Mesodermal cell (in vitro differentiated cells): ENCODE measurements around the gene FAM24A.
"Not testable (repeated sequence)": the region's sequence is repeated elsewhere in the genome, so short reads cannot be mapped to it uniquely, and the experiment has no call there.

Experiments
- H3K27ac ChIP-seq: 2 replicates; pipeline ENCODE4 v1.7.0; 2013; ENCODE audit warnings: mild to moderate bottlenecking, low read depth, low read length, moderate library complexity; ENCODE audit not compliant: severe bottlenecking
- H3K36me3 ChIP-seq: 2 replicates; pipeline ENCODE4 v1.7.1; 2013; ENCODE audit warnings: mild to moderate bottlenecking, low read length, moderate library complexity; ENCODE audit not compliant: control insufficient read depth, insufficient read depth
- H3K4me1 ChIP-seq: one replicate; pipeline ENCODE4 v1.7.1; 2013; ENCODE audit warnings: mild to moderate bottlenecking, low read length; ENCODE audit not compliant: insufficient read depth, control insufficient read depth, poor library complexity, severe bottlenecking
- H3K4me3 ChIP-seq: 2 replicates; pipeline ENCODE4 v1.7.0; 2013; ENCODE audit warnings: low read length, control low read depth, mild to moderate bottlenecking; ENCODE audit not compliant: insufficient read depth, poor library complexity, severe bottlenecking; ENCODE audit errors: extremely low read depth
- H3K9me3 ChIP-seq: 2 replicates; pipeline ENCODE4 v1.7.1; 2013; ENCODE audit warnings: mild to moderate bottlenecking, low read length, moderate library complexity; ENCODE audit not compliant: control insufficient read depth
- WGBS, 2 experiments: methylation state at CpG; one replicate each; pipeline ENCODE4 v1.1.5; 2013; ENCODE audit warnings: missing lambda C conversion rate in 2 of 2; ENCODE audit not compliant: insufficient coverage in 2 of 2; 5-methylcytosine and 5-hydroxymethylcytosine counted together

FAM24A gene

DNA sequence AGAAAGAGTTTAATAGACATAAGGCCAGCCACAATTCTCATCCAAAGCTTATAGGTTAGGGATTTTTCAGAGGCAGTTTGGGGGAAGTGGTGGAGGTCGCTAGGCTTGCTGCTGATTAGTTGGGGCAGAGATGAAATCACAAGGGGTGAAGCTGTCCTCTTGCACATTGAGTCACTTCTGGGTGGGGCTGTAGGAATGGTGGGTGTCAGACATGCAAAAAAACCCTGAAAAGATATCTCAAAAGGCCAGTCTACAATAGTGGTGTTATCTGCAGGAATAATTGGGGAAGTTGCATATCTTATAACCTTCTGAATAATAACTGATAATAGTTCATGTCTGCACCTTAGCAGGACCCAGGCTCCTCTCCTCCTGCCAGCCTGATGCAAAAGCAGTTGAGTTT lies 33.1 kb upstream of the FAM24A start:
- no peak overlapping the region for H3K27ac ChIP-seq
- H3K4me3 ChIP-seq, result no peak overlapping the region
- H3K4me1 ChIP-seq, result peaks cover 3% of the 10 kb centered on the region
- peaks cover 3% of the 10 kb centered on the region for H3K9me3 ChIP-seq
- H3K36me3 ChIP-seq, result no peaks in the 10 kb centered on the region
- 14% methylated on average over 1 of the region's 1 CpG; no CpG with 5 or more reads in 1 of the 2 experiments for WGBS, 2 experiments

GRCh38 chr10:122878799-122879338 lies 31.5 kb upstream of the FAM24A start:
- no peaks in the 10 kb centered on the region for H3K36me3 ChIP-seq
- H3K4me3 ChIP-seq, result peak overlapping the region; percentile 49
- 61 to 68% methylated on average over 5 to 8 of the region's 14 CpGs for WGBS, 2 experiments
- no peak overlapping the region for H3K27ac ChIP-seq
- H3K4me1 ChIP-seq, result peaks cover 3% of the 10 kb centered on the region
- H3K9me3 ChIP-seq, result no peaks in the 10 kb centered on the region

- WGBS, 2 experiments, result 30 to 40% methylated on average over 70 to 71 of the region's 95 CpGs
- Histone ChIP-seq H3K9me3 (no peaks in the 10 kb centered on the region), H3K4me1 (peaks cover 3% of the 10 kb centered on the region), H3K27ac (peak within 1 kb of the TSS; percentile 62), H3K36me3 (no peaks in the 10 kb centered on the region), H3K4me3 (peak within 1 kb of the TSS; percentile 49)
Measured at GRCh38 chr10:122879339-122880273, 30.8 kb upstream of the FAM24A start, which contains the start of gene FAM24B. TSS of gene FAM24B (minus strand) at chr10:122879581. CDS start at chr10:122850515, 29,066 bp downstream.

DNA sequence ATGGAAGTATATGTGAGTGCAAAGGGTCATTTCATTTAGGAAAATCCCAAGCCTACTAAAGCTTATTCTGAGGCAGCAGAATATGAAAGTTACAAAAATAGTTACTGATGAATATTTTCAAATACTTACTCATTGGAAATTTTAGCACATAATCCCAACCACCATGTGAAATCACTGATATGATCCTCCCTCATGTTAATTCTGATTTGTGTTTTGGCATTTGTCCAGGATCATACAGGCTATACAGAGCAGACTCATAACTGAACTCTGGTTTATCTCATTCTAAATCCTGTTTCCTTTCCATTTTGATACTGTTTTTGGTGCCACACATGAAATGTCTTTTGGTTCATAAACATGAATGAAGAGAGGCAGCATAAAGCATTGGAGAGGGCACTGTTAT lies 27.6 kb upstream of the FAM24A start:
- Histone ChIP-seq H3K4me1 (no peaks in the 10 kb centered on the region), H3K4me3 (no peak overlapping the region), H3K9me3 (no peaks in the 10 kb centered on the region), H3K36me3 (no peaks in the 10 kb centered on the region), H3K27ac (no peak overlapping the region)

GRCh38 chr10:122884166-122884565 lies 26.2 kb upstream of the FAM24A start:
- H3K27ac ChIP-seq, result no peak overlapping the region
- H3K4me3 ChIP-seq, result no peak overlapping the region
- 89 to 100% methylated on average over 1 of the region's 1 CpG for WGBS, 2 experiments
- no peaks in the 10 kb centered on the region for H3K9me3 ChIP-seq
- no peaks in the 10 kb centered on the region for H3K4me1 ChIP-seq
- no peaks in the 10 kb centered on the region for H3K36me3 ChIP-seq

- H3K4me1 ChIP-seq, result no peaks in the 10 kb centered on the region
- no peaks in the 10 kb centered on the region for H3K36me3 ChIP-seq
- H3K9me3 ChIP-seq, result no peaks in the 10 kb centered on the region
- 95 to 100% methylated on average over 3 of the region's 5 CpGs for WGBS, 2 experiments
- H3K27ac ChIP-seq, result no peak overlapping the region
- no peak overlapping the region for H3K4me3 ChIP-seq
Measured at GRCh38 chr10:122894261-122894944, 16.0 kb upstream of the FAM24A start.

DNA sequence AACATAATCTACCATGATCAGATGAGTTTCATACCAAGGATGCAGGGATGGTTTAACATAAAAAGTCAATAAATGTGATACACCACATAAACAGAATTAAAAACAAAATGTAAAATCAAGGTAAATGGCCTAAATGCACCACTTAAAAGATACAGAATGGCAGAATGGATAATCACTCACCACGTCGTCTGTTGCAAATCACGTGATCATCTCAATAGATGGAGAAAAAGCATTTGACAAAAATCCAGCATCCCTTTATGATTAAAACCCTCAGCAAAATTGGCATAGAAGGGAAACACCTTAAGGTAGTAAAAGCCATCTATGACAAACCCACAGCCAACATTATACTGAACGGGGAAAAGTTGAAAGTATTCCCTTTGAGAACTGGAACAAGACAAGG lies 6.5 kb upstream of the FAM24A start:
- not testable (repeated sequence) for H3K4me1 ChIP-seq, H3K36me3 ChIP-seq, H3K9me3 ChIP-seq, H3K27ac ChIP-seq, H3K4me3 ChIP-seq
- 70 to 80% methylated on average over 2 to 3 of the region's 4 CpGs for WGBS, 2 experiments

DNA sequence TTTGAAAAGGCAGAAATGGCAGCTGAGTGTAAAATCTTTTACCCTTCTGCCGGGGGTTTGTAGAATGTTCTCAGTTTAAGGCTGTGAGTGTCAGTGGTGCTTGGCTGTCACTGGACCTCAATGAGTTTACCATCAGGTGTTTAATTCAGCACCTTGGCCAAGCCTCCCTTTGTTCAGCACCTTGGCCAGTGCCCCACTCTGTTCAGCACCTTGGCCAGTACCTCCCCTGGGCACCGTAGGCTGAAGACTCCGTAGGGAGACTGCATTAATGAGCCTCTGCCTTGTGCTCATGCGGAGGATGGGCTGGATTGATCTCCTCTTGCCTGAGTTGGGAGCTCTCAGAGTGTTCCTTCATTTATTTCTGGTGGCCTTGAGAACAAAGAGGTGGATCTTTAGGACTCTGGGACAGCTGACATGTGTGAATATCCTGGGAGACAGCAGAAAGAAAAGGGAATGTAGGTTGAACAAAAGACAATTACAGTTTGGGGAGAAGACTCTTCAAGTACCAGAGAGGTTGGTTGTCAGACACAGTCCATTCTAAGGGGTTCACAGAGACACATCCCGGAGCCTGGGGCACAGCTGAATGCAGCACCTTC lies 1.6 kb downstream of the FAM24A start:
- H3K36me3 ChIP-seq, result no peaks in the 10 kb centered on the region
- no peaks in the 10 kb centered on the region for H3K4me1 ChIP-seq
- H3K9me3 ChIP-seq, result no peaks in the 10 kb centered on the region
- H3K4me3 ChIP-seq, result no peak overlapping the region
- H3K27ac ChIP-seq, result no peak overlapping the region
- 23 to 24% methylated on average over 4 to 5 of the region's 5 CpGs for WGBS, 2 experiments

DNA sequence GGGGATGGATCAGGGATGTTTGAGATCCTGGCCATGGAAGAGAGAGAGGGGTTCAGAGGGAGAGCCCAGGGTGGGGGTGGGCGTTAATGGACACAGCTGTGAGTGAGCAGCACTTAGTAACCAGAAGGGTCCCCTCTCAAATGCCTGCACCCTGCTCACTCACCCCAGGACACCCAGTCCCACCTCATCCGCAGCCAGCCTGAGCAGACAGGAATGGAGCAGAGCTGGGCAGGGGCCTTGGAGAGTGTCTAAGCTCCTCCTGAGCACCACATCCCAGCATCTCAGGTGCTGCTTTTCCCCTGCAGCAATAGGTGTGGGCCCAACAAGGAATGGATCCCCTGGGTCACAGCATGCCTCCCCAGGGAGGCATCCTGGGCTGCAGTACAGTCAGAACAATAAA lies 5.3 kb downstream of the FAM24A start:
- no peaks in the 10 kb centered on the region for H3K4me1 ChIP-seq
- no peaks in the 10 kb centered on the region for H3K36me3 ChIP-seq
- H3K4me3 ChIP-seq, result no peak overlapping the region
- no peaks in the 10 kb centered on the region for H3K9me3 ChIP-seq
- no peak overlapping the region for H3K27ac ChIP-seq
- WGBS, 2 experiments, result 83 to 100% methylated on average over 1 of the region's 2 CpGs

GRCh38 chr10:122930140-122930539 lies 19.7 kb downstream of the FAM24A start:
- H3K9me3 ChIP-seq, result no peaks in the 10 kb centered on the region
- H3K27ac ChIP-seq, result no peak overlapping the region
- H3K36me3 ChIP-seq, result peaks cover 5% of the 10 kb centered on the region
- no peaks in the 10 kb centered on the region for H3K4me1 ChIP-seq
- H3K4me3 ChIP-seq, result no peak overlapping the region
- WGBS, 2 experiments, result no CpG with 5 or more reads among the region's 1 CpG
